PC-9 (cell line): ENCODE measurements around the gene DNAJC7. TPM values are rescaled to one million over a fixed set of nuclear protein-coding genes. Genes with fewer than 3 reads are reported as not detected.

ENCODE experiments used
- BruUV-seq: library from RNA; stranded (reverse); fragments of 400-500 nt; replicated peaks from 2 replicates; lab custom pipeline; 2021; lab: Mats Ljungman, UMichigan
- CTCF ChIA-PET: fragments of 300-600 bp; sonication (Branson Sonifier 250); formaldehyde crosslinking; loops from one replicate; lab custom pipeline; 2022; ENCODE audit warnings: antibody characterized with exemption; lab: Charles Lee
- POLR2A ChIA-PET: fragments of 300-600 bp; sonication (Branson Sonifier 250); formaldehyde crosslinking; loops from one replicate; lab custom pipeline; 2022; ENCODE audit warnings: antibody characterized with exemption; ENCODE audit not compliant: unreplicated experiment; lab: Charles Lee
- DNase-seq, 2 experiments: peaks; one replicate each; pipeline versions ENCODE4 v3.0.0 to v3.0.0-alpha.2; 2015 to 2022; ENCODE audit warnings: mixed read lengths in 1 of 2
- H2AFZ ChIP-seq: fragments of 200-600 bp; sonication (generic); 2 replicates; pipeline ENCODE4 v1.8.1; 2017; ENCODE audit warnings: antibody characterized with exemption
- H3F3A ChIP-seq: fragments of 200-600 bp; sonication (generic); 2 replicates; pipeline ENCODE4 v1.8.1; 2017; ENCODE audit warnings: antibody characterized with exemption, mild to moderate bottlenecking, low read depth; ENCODE audit not compliant: insufficient read depth
- H3K27ac ChIP-seq: fragments of 200-600 bp; sonication (generic); 2 replicates; pipeline ENCODE4 v1.6.1; 2016; ENCODE audit warnings: mixed run types
- H3K27me3 ChIP-seq: fragments of 200-600 bp; sonication (generic); 2 replicates; pipeline ENCODE4 v1.6.1; 2016; ENCODE audit warnings: low read depth, mixed run types; ENCODE audit not compliant: insufficient read depth
- H3K36me3 ChIP-seq: fragments of 200-600 bp; sonication (generic); 2 replicates; pipeline ENCODE4 v1.6.1; 2016; ENCODE audit warnings: low read depth, mixed run types
- H3K4me1 ChIP-seq: fragments of 200-600 bp; sonication (generic); replicated peaks from 2 replicates; pipeline ENCODE4 v1.6.1; 2016; ENCODE audit warnings: mixed run types; ENCODE audit not compliant: insufficient read depth
- H3K4me2 ChIP-seq: fragments of 200-600 bp; sonication (generic); 2 replicates; pipeline ENCODE4 v1.6.1; 2017; ENCODE audit warnings: mixed run types
- H3K4me3 ChIP-seq: fragments of 200-600 bp; sonication (generic); 2 replicates; pipeline ENCODE4 v1.6.1; 2016; ENCODE audit warnings: mixed run types
- H3K79me2 ChIP-seq: fragments of 200-600 bp; sonication (generic); 2 replicates; pipeline ENCODE4 v1.6.1; 2017; ENCODE audit warnings: low read depth, mixed run types
- H3K9me2 ChIP-seq: fragments of 200-600 bp; sonication (generic); 2 replicates; pipeline ENCODE4 v1.8.1; 2017; ENCODE audit warnings: mild to moderate bottlenecking; ENCODE audit not compliant: insufficient read depth
- H3K9me3 ChIP-seq: fragments of 200-600 bp; sonication (generic); 2 replicates; pipeline ENCODE4 v1.8.1; 2016; ENCODE audit warnings: low read depth; ENCODE audit not compliant: insufficient read depth
- H4K20me1 ChIP-seq: fragments of 200-600 bp; sonication (generic); 2 replicates; pipeline ENCODE4 v1.8.1; 2017; ENCODE audit not compliant: insufficient read depth
- EZH2 ChIP-seq: fragments of 200-600 bp; sonication (generic); IDR thresholded peaks from 2 replicates; pipeline ENCODE4 v1.8.0; 2017; ENCODE audit warnings: antibody characterized with exemption, low read depth
- intact Hi-C: fragments of 100-400 bp; cut with micrococcal nuclease; formaldehyde crosslinking; loops from one replicate; pipeline ENCODE4 v1.10.0; 2022; ENCODE audit not compliant: unreplicated experiment
- total RNA-seq: library from RNA; stranded (reverse); gene quantifications from 2 replicates; pipeline ENCODE4 v1.2.3, GENCODE V29; 2021
- TF ChIP-seq, protein P1 (sequence below): fragments of 200-600 bp; sonication (generic); conservative IDR thresholded peaks from 2 replicates; pipeline ENCODE4 v1.6.1; 2017; ENCODE audit warnings: mixed run types, antibody characterized with exemption, mild to moderate bottlenecking, moderate library complexity

DNAJC7 gene
- total RNA-seq, 1 experiment from 2014 or later = 96.1 TPM

DNA sequence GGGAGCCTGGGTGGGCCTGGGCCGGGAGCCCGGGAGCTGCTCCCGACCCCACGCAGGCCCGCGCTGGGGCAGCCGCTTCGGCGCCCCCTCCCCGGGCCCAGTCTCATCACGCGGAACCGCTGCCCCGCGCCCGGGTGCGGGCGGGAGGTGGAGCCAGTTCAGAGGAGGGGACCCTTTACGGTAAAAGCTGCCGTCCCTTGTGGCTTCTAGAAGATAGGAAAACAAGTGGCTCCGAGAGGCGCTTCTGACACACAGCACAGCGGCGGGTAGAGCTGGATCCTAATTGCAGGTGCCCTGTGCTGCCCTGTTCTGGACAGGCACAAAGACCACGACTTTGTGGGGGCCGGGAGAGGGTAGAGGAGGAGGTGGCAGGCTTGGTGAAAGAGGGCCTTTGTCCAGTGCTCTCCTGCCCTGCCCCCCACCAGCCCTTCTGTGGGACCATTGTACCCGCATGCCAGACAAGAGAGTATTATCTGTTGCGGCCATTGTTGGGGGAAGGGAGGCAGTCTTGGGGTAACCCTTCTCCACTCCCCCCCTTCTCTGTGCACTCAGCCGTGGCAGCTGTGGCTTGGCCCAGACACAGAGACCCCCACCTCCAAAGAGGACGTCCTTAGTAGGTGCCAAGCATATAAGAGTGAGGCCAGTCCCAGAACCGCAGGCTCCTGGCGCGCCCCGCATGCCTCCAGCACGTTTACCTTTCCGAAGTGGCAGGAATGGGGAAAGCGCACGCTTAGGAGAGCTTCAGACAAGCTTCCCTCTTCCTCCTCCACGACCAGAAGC is 49.9 kb downstream of the DNAJC7 start:
- intact Hi-C loops = loop anchor here (5.0 kb wide), 1 partner anchor 550 kb away; no protein-coding TSS in a partner anchor
- Histone ChIP-seq H3K79me2 (peaks cover 16% of the 10 kb centered on the region), H3K4me2 (peak overlapping the region; percentile 99), H4K20me1 (peaks cover under 1% of the 10 kb centered on the region; the same call in 1 of the 2 replicates), H3K36me3 (peaks cover 7% of the 10 kb centered on the region; the same call in 1 of the 2 replicates), H3K4me3 (peak overlapping the region; percentile 78), H3K9me2 (no peaks in the 10 kb centered on the region), H3K27me3 (no peaks in the 10 kb centered on the region), H2AFZ (peak overlapping the region; percentile 93), H3K27ac (peak overlapping the region; percentile 93), H3F3A (peaks cover 33% of the 10 kb centered on the region), H3K9me3 (no peaks in the 10 kb centered on the region), H3K4me1 (peaks cover 18% of the 10 kb centered on the region)
- BruUV-seq = TSS peak; percentile 42
- CTCF ChIA-PET = no interaction called here
- POLR2A ChIA-PET = no interaction called here
- DNase-seq = no peak
- TF ChIP-seq, protein P1, sequence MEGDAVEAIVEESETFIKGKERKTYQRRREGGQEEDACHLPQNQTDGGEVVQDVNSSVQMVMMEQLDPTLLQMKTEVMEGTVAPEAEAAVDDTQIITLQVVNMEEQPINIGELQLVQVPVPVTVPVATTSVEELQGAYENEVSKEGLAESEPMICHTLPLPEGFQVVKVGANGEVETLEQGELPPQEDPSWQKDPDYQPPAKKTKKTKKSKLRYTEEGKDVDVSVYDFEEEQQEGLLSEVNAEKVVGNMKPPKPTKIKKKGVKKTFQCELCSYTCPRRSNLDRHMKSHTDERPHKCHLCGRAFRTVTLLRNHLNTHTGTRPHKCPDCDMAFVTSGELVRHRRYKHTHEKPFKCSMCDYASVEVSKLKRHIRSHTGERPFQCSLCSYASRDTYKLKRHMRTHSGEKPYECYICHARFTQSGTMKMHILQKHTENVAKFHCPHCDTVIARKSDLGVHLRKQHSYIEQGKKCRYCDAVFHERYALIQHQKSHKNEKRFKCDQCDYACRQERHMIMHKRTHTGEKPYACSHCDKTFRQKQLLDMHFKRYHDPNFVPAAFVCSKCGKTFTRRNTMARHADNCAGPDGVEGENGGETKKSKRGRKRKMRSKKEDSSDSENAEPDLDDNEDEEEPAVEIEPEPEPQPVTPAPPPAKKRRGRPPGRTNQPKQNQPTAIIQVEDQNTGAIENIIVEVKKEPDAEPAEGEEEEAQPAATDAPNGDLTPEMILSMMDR = no peak
- no peak for TF ChIP-seq EZH2

DNA sequence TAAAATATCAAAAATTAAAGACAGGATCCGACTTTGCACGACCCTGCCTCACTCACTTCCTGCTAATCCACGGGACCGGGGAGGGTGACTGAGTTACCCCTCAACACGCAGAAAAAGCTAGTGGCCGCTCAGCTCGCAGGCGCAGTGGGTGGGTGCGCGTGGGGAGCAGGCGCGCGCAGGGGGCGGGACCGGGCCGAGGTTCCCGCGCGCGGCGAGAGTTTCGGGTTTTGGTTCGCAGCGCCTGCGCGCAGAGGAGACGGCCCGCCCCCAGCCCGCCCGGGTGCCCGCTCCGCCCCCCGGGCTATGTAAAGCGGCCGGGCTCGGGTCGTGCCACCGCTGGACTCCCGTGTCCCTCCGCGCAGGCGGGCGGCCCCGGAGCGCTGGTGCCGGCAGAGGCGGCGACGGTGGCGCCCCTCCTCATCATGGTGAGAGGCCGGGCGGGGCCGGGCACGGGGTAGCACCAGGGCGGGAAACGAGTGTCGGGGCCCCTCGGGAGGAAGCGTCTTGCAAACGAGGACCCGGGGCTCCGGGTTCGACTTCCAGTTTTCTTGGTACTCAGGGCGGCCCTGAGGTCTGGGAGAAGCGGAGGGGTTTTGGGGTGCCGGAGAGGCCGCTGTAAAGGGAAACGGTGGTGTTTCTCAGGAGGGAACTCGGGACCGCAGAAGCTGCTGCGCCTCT is 50.6 kb downstream of the DNAJC7 start, which contains the start of gene CNP:
Gene CNP, plus strand, starts transcription at position 333 of the 678 bp plus-strand sequence. Its CDS starts 90 bp downstream, at position 423.
- CTCF ChIA-PET = interaction anchor here (1.0 to 1.6 kb wide), 2 partner anchors 51 to 53 kb away, joined by 4 to 7 read pairs; partner anchors contain the start of genes DNAJC7 and NKIRAS2
- DNase-seq = peak; percentile 69 to 90
- peak within 1 kb of the TSS; percentile 78 for H3K4me3 ChIP-seq
- H3K9me3 ChIP-seq = no peaks in the 10 kb centered on the region
- peak within 1 kb of the TSS; percentile 93 for H3K27ac ChIP-seq
- H2AFZ ChIP-seq = peak within 1 kb of the TSS; percentile 93
- TF ChIP-seq, protein P1 = no peak
- no peak for TF ChIP-seq EZH2
- POLR2A ChIA-PET = interaction anchor here (0.6 to 1.0 kb wide), 3 partner anchors 45 to 431 kb away, joined by 3 to 35 read pairs (median 4); partner anchors contain the start of gene DNAJC7
- H3K4me1 ChIP-seq = peaks cover 11% of the 10 kb centered on the region
- no peaks in the 10 kb centered on the region for H4K20me1 ChIP-seq
- peaks cover 2% of the 10 kb centered on the region; the same call in 1 of the 2 replicates for H3K36me3 ChIP-seq
- H3F3A ChIP-seq = peaks cover 28% of the 10 kb centered on the region
- no peaks in the 10 kb centered on the region for H3K27me3 ChIP-seq
- peaks cover 13% of the 10 kb centered on the region for H3K79me2 ChIP-seq
- no TSS peak for BruUV-seq
- intact Hi-C loops = loop anchor here (5.0 kb wide), 1 partner anchor 551 kb away; no protein-coding TSS in a partner anchor
- no peaks in the 10 kb centered on the region for H3K9me2 ChIP-seq
- H3K4me2 ChIP-seq = peak within 1 kb of the TSS; percentile 99
